GM19238 (cell line): Measurements from ENCODE around the gene DPYSL4.

Experiments used
- DNase-seq: peaks from one replicate; pipeline ENCODE4 v3.0.0; 2011; ENCODE audit warnings: low spot score; ENCODE audit not compliant: insufficient read length

DPYSL4 gene

DNA sequence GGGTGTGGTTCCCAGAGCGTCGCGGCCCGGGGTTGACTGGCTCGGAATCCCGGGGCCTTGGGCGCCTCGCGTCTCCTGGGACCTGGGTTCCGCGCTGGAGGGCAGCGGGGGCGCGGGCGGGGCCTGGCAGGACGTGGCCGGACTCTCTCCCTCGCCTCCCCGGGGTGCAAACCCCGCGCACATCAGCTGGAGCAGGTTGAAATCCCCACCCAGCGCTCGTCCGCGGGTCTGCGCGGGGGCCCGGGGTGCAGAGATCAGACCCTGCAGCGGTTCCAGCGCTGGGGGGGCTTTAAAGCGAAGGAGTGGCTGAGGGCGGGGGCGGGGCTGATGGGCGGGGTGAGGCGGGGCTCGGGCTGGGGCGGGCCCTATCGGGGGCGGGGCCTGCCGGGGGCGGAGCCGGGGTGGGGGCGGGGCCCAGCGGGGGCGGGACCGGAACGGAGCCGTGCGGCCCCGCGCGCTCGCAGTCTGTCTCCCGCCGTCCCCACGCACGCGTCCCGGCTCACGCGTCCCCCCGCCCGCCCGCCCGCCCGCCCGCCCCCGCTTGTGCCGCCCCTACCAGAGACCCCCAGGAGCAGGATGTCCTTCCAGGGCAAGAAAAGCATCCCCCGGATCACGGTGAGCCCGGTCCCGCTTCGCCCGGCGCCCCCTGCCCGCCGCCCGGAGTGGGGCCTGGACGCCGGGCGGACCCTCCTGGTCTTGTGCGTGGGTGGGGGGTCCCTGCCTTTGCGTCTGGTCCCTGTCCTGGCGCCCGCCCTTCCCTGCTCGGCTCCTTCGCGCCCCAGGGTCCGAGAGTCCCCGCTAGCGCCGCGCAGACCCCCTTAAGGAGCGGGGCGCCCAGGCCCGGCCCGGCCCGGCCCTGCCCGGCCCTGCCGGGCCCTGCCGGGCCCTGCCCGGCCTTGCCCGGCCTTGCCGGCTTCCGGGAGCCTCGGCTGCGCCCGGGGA, at the start of gene DPYSL4:
DPYSL4 (plus strand) TSS at position 461 of the 942 bp plus-strand sequence; CDS start at position 577, 116 bp downstream.
- DNase-seq, result peak; percentile 50

DNA sequence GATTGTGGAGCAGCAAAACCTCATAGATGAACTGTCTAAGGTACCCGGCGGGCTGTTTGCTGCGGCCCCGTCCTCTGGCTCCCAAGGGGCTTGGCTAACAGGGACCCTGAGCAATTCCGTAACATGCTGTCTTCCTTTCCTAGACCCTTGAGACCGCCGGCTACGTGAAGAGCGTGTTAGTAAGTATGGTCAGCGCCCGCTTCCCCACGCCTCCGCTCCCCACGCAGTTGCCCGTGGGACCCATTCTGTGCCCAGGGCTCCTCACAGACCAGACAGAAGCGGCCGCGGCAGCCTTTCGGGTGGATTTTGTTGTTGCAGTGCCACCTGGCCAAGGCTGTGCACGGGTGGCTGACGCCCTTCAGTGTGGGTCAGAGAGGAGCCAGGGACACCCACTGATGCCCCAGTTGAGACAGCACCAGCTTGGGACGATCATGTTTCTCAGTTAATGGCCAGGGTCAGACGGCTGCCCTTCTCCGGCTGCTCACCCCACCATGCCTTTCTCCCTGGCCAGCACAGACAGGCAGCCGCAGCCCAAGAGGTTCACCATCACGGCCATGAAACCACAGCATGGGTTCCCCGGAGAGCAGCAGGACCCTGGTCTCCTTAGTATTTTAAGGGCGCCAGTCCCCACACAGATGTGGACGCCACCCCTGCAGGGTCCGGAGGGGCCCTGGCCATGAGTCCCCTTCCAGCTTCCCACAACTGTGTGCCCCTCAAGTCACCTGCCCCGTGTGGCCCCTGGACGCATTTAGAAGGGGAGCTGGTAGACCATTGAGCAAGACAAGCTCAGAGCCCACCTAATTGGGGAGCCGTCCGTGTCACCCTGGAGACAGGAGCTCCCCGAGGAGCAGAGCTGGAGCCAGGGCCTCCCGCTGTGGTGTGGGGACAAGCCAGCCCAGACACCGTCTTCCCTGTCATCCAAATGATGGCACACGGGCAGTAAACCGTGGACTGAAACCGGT, 49.4 kb upstream of the DPYSL4 start:
- no peak for DNase-seq

- DNase-seq, result no peak
These were observed 48.6 kb upstream of the DPYSL4 start for GRCh38 chr10:132138133-132138532.

DNA sequence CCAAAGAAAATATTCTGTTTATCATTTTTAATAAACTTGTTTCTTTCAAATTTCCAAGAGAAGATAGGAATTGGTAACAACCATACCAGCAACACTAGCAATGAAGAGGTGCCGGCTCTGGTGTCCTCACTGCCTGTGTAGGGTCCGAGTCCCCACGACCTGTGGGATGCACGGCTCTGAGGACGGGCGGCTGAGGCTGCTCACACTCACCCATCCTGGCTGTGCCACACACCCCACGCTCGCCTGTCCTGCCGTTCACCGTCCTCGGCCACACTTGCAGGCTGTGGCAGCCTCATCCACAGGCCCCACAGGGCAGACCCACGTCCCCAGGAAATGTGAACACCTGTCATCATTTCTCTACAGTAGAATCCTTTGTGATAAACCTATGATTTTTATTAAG, 48.2 kb upstream of the DPYSL4 start:
- DNase-seq, result no peak

GRCh38 chr10:132139526-132139925, 47.2 kb upstream of the DPYSL4 start:
- no peak for DNase-seq

DNA sequence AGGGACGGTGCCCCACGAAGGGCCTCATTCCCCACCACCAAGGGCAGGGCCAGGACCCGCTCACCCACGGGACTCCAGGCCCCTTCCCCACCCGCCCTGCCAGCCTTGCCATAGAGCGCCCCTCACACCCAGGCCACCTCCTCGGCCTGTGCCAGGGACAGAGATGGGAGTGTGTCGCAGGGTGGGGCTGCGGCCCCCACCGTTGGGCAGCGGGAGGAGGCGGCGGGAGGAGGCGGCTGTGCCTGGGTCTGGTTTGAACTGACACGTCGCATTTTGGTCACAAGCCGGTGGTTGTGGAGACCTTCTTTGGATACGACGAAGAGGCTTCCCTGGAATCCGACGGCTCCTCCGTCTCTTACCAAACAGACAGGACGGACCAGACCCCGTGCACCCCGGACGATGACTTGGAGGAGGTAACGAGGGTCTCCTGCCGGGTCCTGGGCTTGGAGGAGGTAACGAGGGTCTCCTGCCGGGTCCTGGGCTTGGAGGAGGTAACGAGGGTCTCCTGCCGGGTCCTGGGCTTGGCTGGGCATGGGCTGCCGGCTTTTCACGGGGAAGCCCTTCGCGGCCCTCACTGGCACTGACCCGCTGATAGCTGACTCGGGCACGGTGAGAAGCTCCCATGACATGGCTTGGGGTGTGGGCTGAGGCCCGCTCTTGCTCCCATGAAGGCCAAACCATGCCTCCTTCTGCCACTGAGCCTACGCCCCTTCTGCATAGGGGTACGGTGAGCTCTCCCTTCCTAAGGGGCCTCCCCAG, 46.4 kb upstream of the DPYSL4 start:
- no peak for DNase-seq

DNA sequence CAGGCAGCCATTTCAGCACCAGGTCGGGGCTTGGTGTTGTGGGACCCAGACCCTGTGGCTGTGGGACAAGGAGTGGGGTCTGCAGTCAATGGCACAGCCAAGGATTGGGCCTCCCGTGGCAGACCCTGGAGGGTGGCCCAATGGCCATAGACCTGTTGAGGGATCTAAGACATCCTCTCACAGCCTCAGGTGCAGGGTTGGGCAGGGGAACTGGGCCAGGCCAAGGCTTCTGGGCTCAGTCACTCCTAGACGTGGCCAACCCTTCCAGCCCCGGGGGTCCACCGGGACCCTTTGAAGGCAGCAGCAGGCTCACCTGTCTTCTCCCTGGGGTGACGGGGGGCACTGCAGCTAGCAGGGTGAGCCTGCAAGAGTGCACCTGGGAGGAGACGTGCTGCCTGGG, 45.7 kb upstream of the DPYSL4 start:
- DNase-seq, result no peak

DNA sequence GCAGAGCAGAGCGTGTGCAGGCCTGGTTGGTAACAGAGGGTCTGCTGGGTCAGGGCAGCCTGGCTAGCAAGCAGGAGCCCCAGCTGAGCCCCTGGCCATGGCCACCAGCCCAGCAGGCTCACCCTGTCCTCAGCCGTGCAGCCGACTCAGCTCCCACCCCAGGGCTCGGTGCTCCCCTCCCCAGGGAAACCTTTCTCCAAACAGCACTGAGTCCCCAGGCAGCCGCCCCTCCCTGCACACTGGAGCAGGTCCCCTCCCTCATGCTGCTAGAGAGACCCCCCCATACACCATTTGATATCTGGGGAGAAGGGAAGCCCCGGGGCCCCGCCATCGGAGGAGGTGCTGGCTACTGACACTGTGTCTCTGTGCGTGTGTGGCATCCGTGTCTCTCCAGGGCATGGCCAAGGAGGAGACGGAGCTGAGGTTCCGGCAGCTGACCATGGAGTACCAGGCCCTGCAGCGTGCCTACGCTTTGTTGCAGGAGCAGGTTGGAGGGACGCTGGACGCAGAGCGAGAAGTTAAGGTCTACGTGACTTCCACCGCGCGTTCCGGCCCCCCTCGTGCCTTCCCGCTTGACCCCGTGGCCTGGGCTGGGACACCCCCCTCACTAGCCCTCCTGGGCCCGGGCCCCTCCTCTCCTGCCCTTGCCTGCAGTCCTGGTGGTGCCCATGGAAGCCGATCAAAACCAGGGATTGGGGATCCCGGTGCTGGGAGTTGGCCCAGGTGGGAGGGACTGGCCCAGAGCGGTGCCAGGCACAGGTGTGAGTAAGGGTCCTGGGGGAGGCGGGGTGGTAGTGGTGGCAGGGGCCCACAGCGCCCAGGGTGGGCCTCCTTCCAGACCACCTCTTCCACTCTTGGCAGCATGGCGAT, 45.0 kb upstream of the DPYSL4 start:
- no peak for DNase-seq

DNA sequence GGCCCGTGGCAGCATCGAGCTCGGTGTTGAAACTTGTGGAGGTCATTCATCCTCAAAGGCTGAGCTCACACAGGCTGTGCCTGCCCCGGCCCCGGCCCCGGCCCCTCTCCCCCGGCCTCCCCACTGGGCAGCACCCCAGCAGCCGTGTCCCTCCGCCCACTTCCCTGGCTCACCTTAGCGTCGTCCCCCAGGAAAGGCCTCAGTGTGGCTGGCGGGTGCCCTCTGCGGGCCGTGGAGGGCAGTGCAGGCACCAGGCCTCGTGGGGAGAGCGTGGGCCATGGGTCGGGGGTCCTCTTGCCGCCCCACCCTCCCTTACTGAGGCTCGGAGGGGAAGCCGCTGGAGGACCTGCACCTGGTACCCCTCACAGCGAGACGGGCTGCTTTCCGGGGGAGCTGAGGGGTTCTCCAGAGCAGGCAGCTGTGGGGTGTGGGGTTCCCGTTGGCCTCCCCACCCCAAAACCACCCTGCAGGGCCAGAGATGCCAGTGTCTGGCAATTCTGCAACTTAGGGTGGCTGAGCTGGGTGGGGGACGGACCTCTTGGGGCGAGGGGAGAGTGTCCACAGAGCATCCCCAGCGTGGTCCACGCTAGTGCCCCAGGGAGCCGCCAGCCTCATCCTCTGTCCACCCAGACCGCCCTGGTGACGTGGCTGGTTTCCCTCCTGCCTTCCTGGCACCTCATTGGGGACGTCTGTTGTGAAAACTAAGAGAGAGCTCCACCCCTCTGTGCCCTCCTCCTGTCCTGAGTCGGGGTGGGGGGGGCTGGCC, 44.2 kb upstream of the DPYSL4 start:
- DNase-seq, result peak; percentile 77

DNA sequence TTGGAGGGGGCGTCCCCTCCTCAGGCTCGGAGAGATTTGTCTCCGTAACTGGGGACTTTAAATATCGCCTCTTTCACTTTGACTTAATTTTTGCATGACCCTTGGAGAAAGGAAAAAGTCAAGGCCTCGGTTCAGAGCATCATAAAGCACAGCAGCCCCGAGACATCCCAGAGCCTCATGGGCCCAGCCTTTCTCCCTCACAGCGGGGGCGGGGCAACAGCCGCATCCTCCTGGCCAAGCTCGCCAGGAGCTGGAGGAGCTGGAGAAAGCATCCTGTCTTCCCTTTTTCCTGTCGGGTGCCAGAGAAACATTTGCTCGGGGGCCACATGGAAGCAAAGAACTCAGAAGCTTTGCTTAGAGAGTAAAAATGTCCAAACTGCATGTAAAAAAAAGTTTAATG, 43.6 kb upstream of the DPYSL4 start:
- no peak for DNase-seq

- no peak for DNase-seq
These were observed 42.7 kb upstream of the DPYSL4 start for GRCh38 chr10:132144086-132144485.

GRCh38 chr10:132145002-132145401, 41.7 kb upstream of the DPYSL4 start:
- no peak for DNase-seq

GRCh38 chr10:132145521-132146185, 41.1 kb upstream of the DPYSL4 start:
- no peak for DNase-seq

DNA sequence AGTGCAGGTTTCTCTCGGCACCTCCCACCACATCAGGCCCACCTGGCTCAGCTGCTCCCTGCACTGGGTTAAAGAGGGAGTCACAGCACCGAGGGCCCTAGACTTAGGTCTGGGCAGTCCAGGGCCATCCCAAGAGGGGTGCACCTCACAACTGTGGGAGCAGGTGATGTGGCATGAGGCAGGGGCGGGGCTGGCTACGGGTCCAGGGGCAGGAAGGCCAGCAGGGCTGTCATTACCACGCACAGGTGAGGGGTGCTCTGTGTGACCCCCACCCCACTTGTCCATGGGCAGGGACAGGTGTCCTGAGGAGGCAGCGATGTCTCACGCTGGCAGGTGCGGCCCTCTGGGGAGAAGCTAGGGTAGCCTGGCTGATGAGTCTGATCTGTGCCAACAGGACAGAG, 40.5 kb upstream of the DPYSL4 start:
- DNase-seq, result no peak

DNA sequence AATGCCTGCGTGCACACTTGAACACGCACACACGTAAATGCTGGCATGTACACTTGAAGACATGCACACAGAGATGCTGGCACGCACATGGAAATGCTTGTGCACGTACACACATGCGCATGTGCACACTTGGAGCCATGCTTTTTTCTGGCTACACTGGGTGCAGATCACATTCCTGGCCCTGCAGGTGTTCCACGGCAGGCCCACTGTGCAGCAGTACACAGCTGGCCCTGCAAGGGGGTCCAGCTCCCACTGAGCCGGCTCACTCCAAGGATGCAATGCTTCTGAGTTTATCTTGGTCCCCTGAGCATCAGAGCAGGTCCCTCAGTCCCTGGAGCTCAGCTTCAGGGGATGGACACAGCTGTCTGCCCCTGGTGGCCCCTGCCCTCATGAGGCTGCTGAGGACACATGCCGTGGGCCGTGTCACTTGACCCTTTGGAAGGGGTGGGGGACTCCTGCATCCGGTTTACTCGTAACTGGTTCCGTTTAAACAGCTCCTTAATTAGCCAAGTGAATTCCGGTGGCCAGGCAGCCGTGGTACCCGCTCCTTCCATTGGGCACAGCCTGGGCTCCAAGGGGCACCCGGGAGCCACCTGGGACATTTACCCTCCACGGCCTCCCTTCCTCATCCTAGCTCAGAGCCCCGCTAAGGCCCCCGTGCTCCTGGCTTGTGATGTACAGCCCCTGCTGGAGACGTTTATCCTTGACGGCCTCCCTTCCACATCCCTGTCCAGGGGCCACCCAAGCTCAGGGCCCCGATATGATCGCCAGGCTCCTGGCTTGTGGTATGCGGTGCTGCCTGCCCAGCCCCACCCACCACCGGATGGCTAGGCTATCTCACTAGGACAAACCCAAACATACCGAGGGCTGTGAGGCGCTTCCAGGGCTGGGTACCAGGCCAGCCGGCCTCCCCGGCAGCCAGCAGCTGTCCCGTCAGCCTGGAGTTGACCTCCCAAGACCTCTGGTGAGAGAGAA, 39.5 kb upstream of the DPYSL4 start:
- DNase-seq, result no peak

GRCh38 chr10:132148261-132149251, 38.2 kb upstream of the DPYSL4 start:
- no peak for DNase-seq

DNA sequence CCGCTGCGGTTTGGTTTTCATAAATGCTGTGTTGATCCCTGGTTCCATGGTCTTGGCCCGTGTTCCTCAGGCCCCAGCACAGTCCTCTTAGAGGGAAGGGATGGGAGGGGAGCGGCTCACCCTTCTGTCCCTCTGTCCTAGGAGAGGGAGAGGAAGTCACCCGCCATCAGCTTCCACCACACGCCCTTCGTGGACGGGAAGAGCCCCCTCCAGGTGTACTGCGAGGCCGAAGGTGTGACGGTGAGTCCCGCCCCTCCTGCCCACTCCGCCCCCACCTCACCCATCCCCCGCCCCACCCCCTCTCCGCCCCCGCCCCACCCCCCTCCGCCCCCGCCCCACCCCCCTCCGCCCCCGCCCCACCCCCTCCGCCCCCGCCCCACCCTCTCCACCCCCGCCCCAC, 37.5 kb upstream of the DPYSL4 start:
- DNase-seq, result no peak
